GM12864 (cell line): ENCODE measurements around the gene FAM180B.

ENCODE experiments used
- DNase-seq: peaks from one replicate; pipeline ENCODE4 v3.0.0-alpha.2; 2011; ENCODE audit warnings: low read depth
- H3K4me3 ChIP-seq: 2 replicates; pipeline ENCODE4 v1.5.1; 2011; ENCODE audit warnings: mild to moderate bottlenecking, low read depth, low read length, control low read depth
- CTCF ChIP-seq: IDR thresholded peaks from 2 replicates; pipeline ENCODE4 v1.5.1; 2011; ENCODE audit warnings: low read depth, mild to moderate bottlenecking, moderate library complexity, low read length, control low read depth, inconsistent platforms; ENCODE audit errors: missing control alignments

The FAM180B gene

GRCh38 chr11:47595029-47595428 lies 8.6 kb downstream of the FAM180B start:
- no peak for DNase-seq
- H3K4me3 ChIP-seq, result no peak overlapping the region
- TF ChIP-seq CTCF, result no peak

- no peak for TF ChIP-seq CTCF
- no peak for DNase-seq
- H3K4me3 ChIP-seq, result no peak overlapping the region
Measured at GRCh38 chr11:47595967-47596366, 9.5 kb downstream of the FAM180B start.

GRCh38 chr11:47599902-47600301 lies 13.4 kb downstream of the FAM180B start:
- H3K4me3 ChIP-seq, result no peak overlapping the region
- DNase-seq, result no peak
- TF ChIP-seq CTCF, result no peak

- no peak overlapping the region for H3K4me3 ChIP-seq
- DNase-seq, result no peak
- TF ChIP-seq CTCF, result no peak
Measured at GRCh38 chr11:47603295-47603694, 16.8 kb downstream of the FAM180B start.

GRCh38 chr11:47605921-47606320 lies 19.4 kb downstream of the FAM180B start:
- H3K4me3 ChIP-seq, result no peak overlapping the region
- DNase-seq, result no peak
- TF ChIP-seq CTCF, result no peak

GRCh38 chr11:47606731-47607130 lies 20.3 kb downstream of the FAM180B start:
- H3K4me3 ChIP-seq, result no peak overlapping the region
- no peak for DNase-seq
- TF ChIP-seq CTCF, result no peak

GRCh38 chr11:47607380-47607779 lies 20.9 kb downstream of the FAM180B start:
- H3K4me3 ChIP-seq, result no peak overlapping the region
- no peak for DNase-seq

More at GRCh38 chr11:47607380-47607779, 20.9 kb downstream of the FAM180B start:
- no peak for TF ChIP-seq CTCF
